Upper lobe of left lung (tissue), 6 donors: Measurements from ENCODE around the gene HIC1. TPM values are rescaled to one million over a fixed set of nuclear protein-coding genes. Genes with fewer than 3 reads are reported as not detected.

Experiments
- ATAC-seq, 2 donors: fragments of 200-7000 bp; cut with Tn5 transposase; one replicate each; pipeline ENCODE4 v1.9.1; 2022; ENCODE audit warnings: mild to moderate bottlenecking in 2 of 2, moderate library complexity in 2 of 2; ENCODE audit not compliant: low FRiP score in 2 of 2
- DNase-seq, 2 donors: peaks; one replicate each; pipeline ENCODE4 v3.0.0-alpha.2; 2019 to 2020
- H3K27ac ChIP-seq, 4 donors: fragments of 200-600 bp; sonication (generic); one replicate each; pipeline ENCODE4 v1.5.1; 2016 to 2019
- H3K27me3 ChIP-seq, 4 donors: fragments of 200-600 bp; sonication (generic); one replicate each; pipeline ENCODE4 v1.5.1; 2017 to 2019
- H3K36me3 ChIP-seq, 4 donors: fragments of 200-600 bp; sonication (generic); one replicate each; pipeline ENCODE4 v1.5.1; 2016 to 2019
- H3K4me1 ChIP-seq, 4 donors: fragments of 200-600 bp; sonication (generic); one replicate each; pipeline ENCODE4 v1.5.1; 2018 to 2019
- H3K4me3 ChIP-seq, 4 donors: fragments of 200-600 bp; sonication (generic); one replicate each; pipeline ENCODE4 v1.5.1; 2017 to 2019; ENCODE audit warnings: mild to moderate bottlenecking in 2 of 4, moderate library complexity in 1 of 4
- H3K9me3 ChIP-seq, 4 donors: fragments of 200-600 bp; sonication (generic); one replicate each; pipeline ENCODE4 v1.5.1; 2018 to 2019
- EP300 ChIP-seq, 4 donors: sonication (generic); formaldehyde crosslinking; IDR thresholded peaks; one replicate each; pipeline ENCODE4 v1.5.1; 2017; ENCODE audit warnings: antibody characterized with exemption in 4 of 4, control low read depth in 2 of 4
- POLR2A ChIP-seq, 4 donors: fragments of 450-650 bp; IDR thresholded peaks; one replicate each; pipeline ENCODE4 v1.5.1; 2016 to 2017; ENCODE audit warnings: antibody characterized with exemption in 4 of 4, mild to moderate bottlenecking in 2 of 4
- POLR2AphosphoS5 ChIP-seq, 2 donors: sonication (generic); formaldehyde crosslinking; IDR thresholded peaks; one replicate each; pipeline ENCODE4 v1.5.1; 2017; ENCODE audit warnings: antibody characterized with exemption in 2 of 2
- whole genome bisulfite sequencing, 2 donors: methylation state at CpG; one replicate each; pipeline ENCODE4 v1.1.5; 2017 to 2018; 5-methylcytosine and 5-hydroxymethylcytosine counted together
- total RNA-seq, 6 donors: library from RNA; depleted of rRNA in 4 of 6; stranded (reverse); fragments of >200 nt in 4 of 6; gene quantifications; one replicate each; pipeline versions ENCODE4 v1.1.0 to v1.2.1, GENCODE V29; 2016 to 2021
- TF ChIP-seq, protein P1 (sequence below), 6 experiments: fragments of 450-650 bp in 4 of 6; fragments of 200-600 bp in 2 of 6; sonication (generic) in 2 of 6; IDR thresholded peaks; one replicate each; pipeline ENCODE4 v1.5.1; 2016 to 2019; ENCODE audit warnings: antibody characterized with exemption in 6 of 6
- donor health status: DM: no; HTN: no; CAD: no; lungs with moderate emphysema.
- donor health status: DM: no; HTN: yes; CAD: no; lungs with severe emphysema.

HIC1 gene
- total RNA-seq, 6 donors from 2014 or later = 8.0 to 25.5 (median 19.1) TPM

DNA sequence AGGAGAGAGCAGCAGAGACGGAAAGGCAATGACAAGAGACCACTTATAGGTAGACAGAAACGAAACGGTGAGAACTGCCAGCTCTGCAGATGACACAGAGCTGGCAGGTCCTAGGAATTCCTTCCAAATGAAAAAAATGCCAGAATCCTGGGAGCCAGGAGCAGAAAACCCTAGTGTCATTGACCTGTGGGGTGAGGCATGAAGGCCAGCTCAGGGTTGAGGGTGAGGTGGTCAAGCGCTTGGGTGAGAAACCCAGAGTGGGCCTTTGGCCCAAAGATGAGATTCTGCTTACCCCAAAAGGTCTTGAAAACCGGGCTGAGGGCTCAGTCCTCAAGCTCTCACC lies 9.2 kb downstream of the HIC1 start:
- 69 to 75% methylated on average over 5 of the region's 5 CpGs for WGBS, 2 donors
- peaks cover 51 to 70% (median 63%) of the 10 kb centered on the region in 4 donors for H3K4me1 ChIP-seq
- no peak for DNase-seq

DNA sequence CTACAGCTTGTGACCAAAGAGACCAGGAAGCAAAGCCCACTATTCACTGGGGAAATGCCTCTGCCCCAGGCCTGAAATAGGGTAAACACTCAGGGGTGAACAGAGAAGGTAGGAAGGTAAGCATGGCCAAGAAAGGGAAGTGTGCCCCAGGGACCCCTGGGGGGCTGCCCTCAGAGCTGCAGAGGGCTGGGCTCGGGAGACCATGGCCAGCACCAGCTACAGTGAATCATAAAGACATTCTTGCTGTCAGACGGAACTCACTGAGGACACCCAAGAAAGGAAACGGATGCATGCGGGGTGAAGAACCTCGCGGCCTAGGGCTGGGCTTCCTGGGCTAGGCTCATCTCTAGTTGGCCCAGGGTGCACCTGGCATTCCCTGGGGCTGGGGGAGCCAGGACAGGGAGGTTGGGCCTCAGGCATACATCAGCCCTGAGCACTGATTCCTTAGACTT lies 9.6 kb downstream of the HIC1 start:
- no peak for TF ChIP-seq EP300 (IDR thresholded peaks at IDR 0.05)
- TF ChIP-seq POLR2A (IDR thresholded peaks at IDR 0.05) = no peak
- TF ChIP-seq POLR2AphosphoS5 (IDR thresholded peaks at IDR 0.05) = no peak
- TF ChIP-seq, protein P1, sequence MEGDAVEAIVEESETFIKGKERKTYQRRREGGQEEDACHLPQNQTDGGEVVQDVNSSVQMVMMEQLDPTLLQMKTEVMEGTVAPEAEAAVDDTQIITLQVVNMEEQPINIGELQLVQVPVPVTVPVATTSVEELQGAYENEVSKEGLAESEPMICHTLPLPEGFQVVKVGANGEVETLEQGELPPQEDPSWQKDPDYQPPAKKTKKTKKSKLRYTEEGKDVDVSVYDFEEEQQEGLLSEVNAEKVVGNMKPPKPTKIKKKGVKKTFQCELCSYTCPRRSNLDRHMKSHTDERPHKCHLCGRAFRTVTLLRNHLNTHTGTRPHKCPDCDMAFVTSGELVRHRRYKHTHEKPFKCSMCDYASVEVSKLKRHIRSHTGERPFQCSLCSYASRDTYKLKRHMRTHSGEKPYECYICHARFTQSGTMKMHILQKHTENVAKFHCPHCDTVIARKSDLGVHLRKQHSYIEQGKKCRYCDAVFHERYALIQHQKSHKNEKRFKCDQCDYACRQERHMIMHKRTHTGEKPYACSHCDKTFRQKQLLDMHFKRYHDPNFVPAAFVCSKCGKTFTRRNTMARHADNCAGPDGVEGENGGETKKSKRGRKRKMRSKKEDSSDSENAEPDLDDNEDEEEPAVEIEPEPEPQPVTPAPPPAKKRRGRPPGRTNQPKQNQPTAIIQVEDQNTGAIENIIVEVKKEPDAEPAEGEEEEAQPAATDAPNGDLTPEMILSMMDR (IDR thresholded peaks at IDR 0.05) = no peak
- WGBS, 2 donors = 91 to 94% methylated on average over 2 to 6 of the region's 6 CpGs
- ATAC-seq (no peak), DNase-seq (no peak)
- H3K4me1 ChIP-seq = peaks cover 47 to 66% (median 59%) of the 10 kb centered on the region in 4 donors
- H3K27me3 ChIP-seq = no peaks in the 10 kb centered on the region
- H3K27ac ChIP-seq = peak overlapping the region; percentile 50 to 74 (median 66)
- H3K9me3 ChIP-seq = no peaks in the 10 kb centered on the region
- H3K36me3 ChIP-seq = peaks cover 0 to 45% (median 25%) of the 10 kb centered on the region in 4 donors
- no peak overlapping the region for H3K4me3 ChIP-seq

More for the DNA sequence above, 9.2 kb downstream of the HIC1 start:
- no peak for ATAC-seq
- H3K27ac ChIP-seq = peak overlapping the region in 3 of 4 donors; percentile 58 to 74 (median 73)
- H3K36me3 ChIP-seq = peaks cover 0 to 45% (median 25%) of the 10 kb centered on the region in 4 donors
- no peaks in the 10 kb centered on the region for H3K27me3 ChIP-seq
- no peaks in the 10 kb centered on the region for H3K9me3 ChIP-seq
- H3K4me3 ChIP-seq = no peak overlapping the region
- TF ChIP-seq POLR2AphosphoS5 (IDR thresholded peaks at IDR 0.05) (no peak), POLR2A (IDR thresholded peaks at IDR 0.05) (no peak), EP300 (IDR thresholded peaks at IDR 0.05) (no peak)
- TF ChIP-seq, protein P1 (IDR thresholded peaks at IDR 0.05) = no peak

DNA sequence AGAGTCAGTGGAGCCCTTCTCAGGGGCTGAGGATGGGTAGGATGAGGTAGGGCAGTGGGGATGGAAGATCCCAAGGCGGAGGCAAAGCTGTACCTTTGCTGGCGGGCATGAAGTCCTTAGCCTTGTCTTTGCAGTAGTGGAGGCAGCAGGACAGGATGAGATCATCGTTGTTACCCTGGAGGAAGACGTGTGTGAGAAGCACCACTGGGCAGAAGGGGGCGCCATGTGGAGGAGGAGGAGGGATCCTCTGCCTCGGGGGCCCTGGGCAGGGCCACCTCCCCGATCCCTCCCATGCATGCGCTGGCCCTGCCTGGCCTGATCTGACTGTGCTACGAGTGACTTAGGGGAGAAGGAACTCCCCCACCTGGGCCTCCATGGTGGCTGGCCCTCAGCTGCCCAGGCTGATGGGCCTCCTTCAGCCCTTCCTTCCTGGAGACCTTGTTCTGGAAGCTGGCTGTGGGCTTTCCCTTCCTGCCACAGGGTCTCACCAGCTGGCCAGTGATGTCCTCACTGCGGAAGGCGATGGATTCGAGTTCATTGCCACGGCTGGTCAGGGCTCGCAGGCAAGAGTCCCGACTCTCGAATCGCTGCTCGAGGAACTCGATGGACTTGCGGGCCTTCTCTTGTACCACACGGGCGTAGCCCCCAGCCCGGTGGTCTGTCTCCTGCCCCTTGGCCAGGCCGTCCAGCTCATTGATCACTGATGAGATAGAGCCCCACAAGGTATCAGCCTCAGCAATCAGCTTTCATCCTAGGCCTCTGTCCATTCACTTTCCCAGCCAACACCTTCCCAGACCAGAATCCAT lies 10.3 kb downstream of the HIC1 start:
- 83 to 84% methylated on average over 21 to 22 of the region's 24 CpGs for WGBS, 2 donors
- Histone ChIP-seq H3K27ac (peak overlapping the region; percentile 50 to 74 (median 66)), H3K4me1 (peaks cover 42 to 60% (median 55%) of the 10 kb centered on the region in 4 donors), H3K9me3 (no peaks in the 10 kb centered on the region), H3K4me3 (no peak overlapping the region), H3K36me3 (peaks cover 0 to 43% (median 22%) of the 10 kb centered on the region in 4 donors), H3K27me3 (no peaks in the 10 kb centered on the region)
- TF ChIP-seq, protein P1 (IDR thresholded peaks at IDR 0.05) = peak in 5 of 6 experiments; percentile 13 to 39 (median 19)
- no peak for TF ChIP-seq EP300 (IDR thresholded peaks at IDR 0.05)
- DNase-seq (peak in 1 of 2 donors; percentile 54), ATAC-seq (peak in 1 of 2 donors; percentile 34)

DNA sequence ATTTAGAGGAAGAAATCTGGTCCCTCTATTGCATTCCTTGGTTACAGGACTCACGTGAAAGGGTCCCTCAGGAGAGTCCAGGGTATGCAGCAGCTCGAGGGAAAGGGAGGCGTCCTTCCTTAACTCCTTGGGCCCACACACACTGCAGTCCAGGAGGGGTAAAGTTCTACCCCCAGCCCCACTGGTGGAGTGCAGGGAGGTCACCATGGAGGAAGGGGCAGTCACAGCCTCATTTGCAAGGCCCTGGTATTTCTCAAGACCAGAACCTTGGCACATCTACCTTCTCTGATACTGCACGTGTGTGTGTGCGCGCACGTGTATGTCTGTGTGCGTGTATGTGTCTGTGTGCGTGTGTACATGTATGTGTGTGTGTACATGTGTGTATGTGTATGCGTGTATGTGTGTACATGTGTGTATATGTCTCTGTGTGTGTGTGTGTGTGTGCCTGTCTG lies 11.1 kb downstream of the HIC1 start:
- peaks cover 42 to 61% (median 57%) of the 10 kb centered on the region in 4 donors for H3K4me1 ChIP-seq

More for the DNA sequence above, 11.1 kb downstream of the HIC1 start:
- TF ChIP-seq POLR2AphosphoS5 (IDR thresholded peaks at IDR 0.05) (peak in 1 of 2 donors; percentile 23), POLR2A (IDR thresholded peaks at IDR 0.05) (no peak)
- TF ChIP-seq, protein P1 (IDR thresholded peaks at IDR 0.05) = no peak
- Histone ChIP-seq H3K27ac (peak overlapping the region; percentile 50 to 84 (median 70)), H3K27me3 (no peaks in the 10 kb centered on the region), H3K9me3 (no peaks in the 10 kb centered on the region), H3K36me3 (peaks cover 0 to 40% (median 21%) of the 10 kb centered on the region in 4 donors), H3K4me3 (no peak overlapping the region)
- ATAC-seq (no peak), DNase-seq (no peak)
- 87 to 90% methylated on average over 9 to 10 of the region's 10 CpGs for WGBS, 2 donors
